Naive thymus-derived CD8-positive, alpha-beta T cell (primary cell): ENCODE results near the gene HDAC3. TPM values are rescaled to one million over a fixed set of nuclear protein-coding genes. Genes with fewer than 3 reads are reported as not detected.

Experiments
- ATAC-seq, 2 donors: fragments of 150-1000 bp; cut with Tn5 transposase in 1 of 2; sonication (Bioruptor Pico), chemical (Tn5 transposase) in 1 of 2; 1 replicate in 1 of 2; 2 replicates in 1 of 2; pipeline ENCODE4 v1.10.0; 2021; ENCODE audit warnings: mild to moderate bottlenecking in 2 of 2, moderate library complexity in 2 of 2
- POLR2A ChIA-PET: fragments of 350-600 bp; sonication (Branson Sonifier 250); formaldehyde crosslinking; loops from one replicate; lab custom pipeline; 2021; ENCODE audit warnings: antibody characterized with exemption; lab: Charles Lee
- DNase-seq, 10 donors: peaks; one replicate each; pipeline versions ENCODE4 v3.0.0 to v3.0.0-alpha.2; 2020 to 2022
- H3K27ac Mint-ChIP-seq, 10 donors: one replicate each; pipeline ENCODE4 v1.8.0; 2020 to 2022; ENCODE audit warnings: mild to moderate bottlenecking in 10 of 10, mixed read lengths in 10 of 10, moderate library complexity in 4 of 10, inconsistent platforms in 1 of 10
- H3K27me3 Mint-ChIP-seq, 5 donors: one replicate each; pipeline ENCODE4 v1.8.0; 2021 to 2022; ENCODE audit warnings: mixed read lengths in 5 of 5
- H3K36me3 Mint-ChIP-seq, 3 donors: one replicate each; pipeline ENCODE4 v1.8.0; 2020 to 2022; ENCODE audit warnings: mixed read lengths in 3 of 3, mild to moderate bottlenecking in 2 of 3, inconsistent platforms in 1 of 3
- H3K4me1 Mint-ChIP-seq, 4 donors: one replicate each; pipeline ENCODE4 v1.8.0; 2021 to 2022; ENCODE audit warnings: mixed read lengths in 4 of 4
- H3K4me3 Mint-ChIP-seq, 10 donors: one replicate each; pipeline ENCODE4 v1.8.0; 2020 to 2022; ENCODE audit warnings: mild to moderate bottlenecking in 10 of 10, mixed read lengths in 10 of 10, moderate library complexity in 6 of 10, inconsistent platforms in 1 of 10
- H3K9me3 Mint-ChIP-seq, 9 donors: one replicate each; pipeline ENCODE4 v1.8.0; 2020 to 2022; ENCODE audit warnings: mixed read lengths in 9 of 9, mild to moderate bottlenecking in 3 of 9, inconsistent platforms in 1 of 9, moderate library complexity in 1 of 9
- polyA plus RNA-seq, 3 donors: library from polyadenylated mRNA; unstranded; fragments of 300-500 nt; fragmentation: Illumina TruSeq; gene quantifications; one replicate each; pipeline ENCODE4 v1.2.3, GENCODE V29; 2021
- total RNA-seq, 8 experiments: library from RNA in 2 of 8; stranded (reverse) in 2 of 8; gene quantifications; one replicate each; pipeline ENCODE4 v1.2.3 and lab custom pipeline; 2021 to 2026

HDAC3 gene
- total and polyA plus RNA-seq, 5 experiments from 2014 or later, result 71.1 to 100 (median 85.7) TPM

DNA sequence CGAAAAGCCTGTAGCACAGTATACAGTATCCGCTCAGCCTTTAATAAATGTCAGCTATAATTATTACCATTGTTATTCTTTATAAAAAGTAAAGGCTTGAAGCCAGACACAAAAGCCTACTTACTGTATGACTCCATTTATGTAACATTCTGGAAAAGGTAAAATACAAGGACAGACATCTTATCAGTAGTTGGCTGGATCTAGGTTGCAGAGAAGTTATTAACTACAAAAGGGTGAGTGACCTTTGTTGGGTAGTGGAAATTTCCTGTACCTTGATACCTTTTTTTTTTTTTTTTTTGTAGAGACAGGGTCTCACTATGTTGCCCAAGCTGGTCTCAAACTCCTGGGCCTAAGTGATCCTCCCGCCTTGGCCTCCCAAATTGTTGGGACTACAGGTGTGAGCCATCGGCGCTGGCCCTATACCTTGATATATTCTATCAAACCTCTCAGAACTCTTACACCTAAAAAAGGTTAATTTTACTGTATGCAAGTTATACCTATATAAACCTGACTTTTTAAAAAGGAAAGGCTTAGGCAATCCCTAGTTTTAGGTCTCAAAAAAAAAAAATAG lies 6.0 kb downstream of the HDAC3 start:
- no peaks in the 10 kb centered on the region for H3K27me3 Mint-ChIP-seq
- peaks cover 3 to 69% (median 8%) of the 10 kb centered on the region in 3 donors for H3K36me3 Mint-ChIP-seq
- no peak overlapping the region for H3K27ac Mint-ChIP-seq
- ATAC-seq (no peak), DNase-seq (no peak)
- no peak overlapping the region for H3K4me3 Mint-ChIP-seq
- no peaks in the 10 kb centered on the region for H3K9me3 Mint-ChIP-seq
- H3K4me1 Mint-ChIP-seq, result peaks cover 20 to 32% (median 28%) of the 10 kb centered on the region in 4 donors
- POLR2A ChIA-PET, result interaction anchor here (0.7 to 1.1 kb wide), 3 partner anchors 14 to 38 kb away, joined by 3 to 8 read pairs (median 6); no protein-coding TSS in a partner anchor

DNA sequence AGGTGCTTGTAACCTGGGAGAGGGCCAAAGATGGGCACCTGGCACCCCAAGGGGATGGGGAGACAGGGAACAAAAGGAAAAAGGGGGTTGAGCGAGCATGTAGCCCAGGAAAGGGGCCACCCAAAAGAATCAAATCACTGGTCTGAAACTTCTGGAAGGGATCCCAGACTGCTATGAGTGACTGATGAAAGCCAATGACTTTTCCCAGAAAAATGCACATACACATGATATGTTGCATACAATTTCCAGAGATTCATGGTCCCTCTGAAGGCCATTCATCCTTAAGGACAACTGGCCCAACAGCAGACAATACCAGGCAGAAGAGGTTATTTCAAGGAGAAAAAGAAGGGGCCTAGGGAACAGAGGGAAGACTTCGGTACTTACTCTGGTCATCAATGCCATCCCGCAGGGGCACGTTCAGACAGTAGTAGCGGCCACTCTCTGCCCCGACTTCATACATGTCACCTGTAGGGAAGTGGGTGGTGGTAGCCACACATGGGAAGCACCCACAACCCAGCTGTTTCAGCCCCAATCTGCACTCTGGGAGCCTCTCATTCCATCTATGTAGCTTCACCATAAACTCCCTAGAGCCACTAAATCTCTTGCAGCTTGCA lies 8.4 kb downstream of the HDAC3 start:
- no peak for ATAC-seq
- H3K27ac Mint-ChIP-seq, result peak overlapping the region in 4 of 10 donors; percentile 12 to 56 (median 37)
- H3K9me3 Mint-ChIP-seq, result no peaks in the 10 kb centered on the region
- DNase-seq, result no peak
- H3K36me3 Mint-ChIP-seq, result peaks cover 8 to 83% (median 10%) of the 10 kb centered on the region in 3 donors
- no peak overlapping the region for H3K4me3 Mint-ChIP-seq
- H3K27me3 Mint-ChIP-seq, result no peaks in the 10 kb centered on the region
- POLR2A ChIA-PET, result interaction anchor here (0.8 to 2.0 kb wide), 2 partner anchors 9 kb away, joined by 3 to 9 read pairs; partner anchors contain the start of genes HDAC3 and RELL2
- H3K4me1 Mint-ChIP-seq, result peaks cover 5 to 18% (median 12%) of the 10 kb centered on the region in 4 donors

DNA sequence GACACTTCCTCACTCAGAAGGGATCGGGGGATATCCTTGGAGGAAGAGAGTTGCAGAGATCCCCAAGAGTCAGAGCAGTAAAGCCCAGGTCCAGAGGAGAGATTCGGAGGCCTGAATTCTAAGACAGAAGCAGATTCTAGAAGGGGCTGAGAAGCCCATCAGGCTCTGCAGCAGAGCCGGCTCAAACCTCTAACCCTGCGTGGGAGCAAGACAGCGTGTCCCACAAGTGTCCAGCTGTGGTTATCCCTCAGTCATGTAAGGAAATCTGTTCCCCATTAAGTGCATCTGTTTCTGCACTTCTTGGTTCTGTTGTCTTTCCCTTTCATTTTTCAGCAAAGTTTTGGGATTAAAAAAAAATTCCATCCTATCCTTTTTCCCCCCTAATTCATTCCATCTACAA lies 13.0 kb downstream of the HDAC3 start:
- Mint-ChIP-seq H3K9me3 (no peaks in the 10 kb centered on the region), H3K4me3 (no peak overlapping the region), H3K4me1 (peaks cover 10 to 21% (median 15%) of the 10 kb centered on the region in 4 donors), H3K36me3 (peaks cover 4 to 71% (median 19%) of the 10 kb centered on the region in 3 donors), H3K27me3 (no peaks in the 10 kb centered on the region), H3K27ac (peak overlapping the region in 8 of 10 donors; percentile 68 to 90 (median 74))
- DNase-seq (no peak), ATAC-seq (no peak)
- POLR2A ChIA-PET, result no interaction called here

DNA sequence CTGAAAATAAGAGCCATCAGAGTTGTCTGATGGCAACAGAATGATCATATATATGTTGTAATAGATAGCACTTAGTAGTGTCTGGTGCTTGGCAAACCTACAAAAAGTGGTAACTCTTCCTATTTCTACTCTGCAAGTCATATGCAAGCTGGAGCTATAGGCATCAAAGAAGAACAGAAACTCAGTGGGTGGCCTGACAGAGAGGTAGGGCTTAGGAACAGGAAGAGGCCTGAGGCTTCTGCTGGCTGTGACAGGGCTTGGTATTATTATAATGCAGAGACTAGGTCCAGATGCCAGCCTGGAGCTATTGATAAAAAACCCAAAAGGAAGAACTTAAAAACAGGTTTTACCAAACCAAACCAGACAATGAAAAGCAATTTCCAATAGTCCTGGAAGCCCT lies 13.5 kb downstream of the HDAC3 start:
- POLR2A ChIA-PET, result interaction anchor here (1.2 kb wide), 1 partner anchor 13 kb away, joined by 5 read pairs; the partner anchor contains the start of genes HDAC3 and RELL2
- Mint-ChIP-seq H3K27me3 (no peaks in the 10 kb centered on the region), H3K4me1 (peaks cover 11 to 21% (median 16%) of the 10 kb centered on the region in 4 donors), H3K9me3 (no peaks in the 10 kb centered on the region), H3K4me3 (peak overlapping the region in 5 of 10 donors; percentile 7 to 34 (median 17)), H3K27ac (peak overlapping the region in 9 of 10 donors; percentile 68 to 90 (median 73)), H3K36me3 (peaks cover 4 to 66% (median 19%) of the 10 kb centered on the region in 3 donors)
- DNase-seq (no peak), ATAC-seq (no peak)

DNA sequence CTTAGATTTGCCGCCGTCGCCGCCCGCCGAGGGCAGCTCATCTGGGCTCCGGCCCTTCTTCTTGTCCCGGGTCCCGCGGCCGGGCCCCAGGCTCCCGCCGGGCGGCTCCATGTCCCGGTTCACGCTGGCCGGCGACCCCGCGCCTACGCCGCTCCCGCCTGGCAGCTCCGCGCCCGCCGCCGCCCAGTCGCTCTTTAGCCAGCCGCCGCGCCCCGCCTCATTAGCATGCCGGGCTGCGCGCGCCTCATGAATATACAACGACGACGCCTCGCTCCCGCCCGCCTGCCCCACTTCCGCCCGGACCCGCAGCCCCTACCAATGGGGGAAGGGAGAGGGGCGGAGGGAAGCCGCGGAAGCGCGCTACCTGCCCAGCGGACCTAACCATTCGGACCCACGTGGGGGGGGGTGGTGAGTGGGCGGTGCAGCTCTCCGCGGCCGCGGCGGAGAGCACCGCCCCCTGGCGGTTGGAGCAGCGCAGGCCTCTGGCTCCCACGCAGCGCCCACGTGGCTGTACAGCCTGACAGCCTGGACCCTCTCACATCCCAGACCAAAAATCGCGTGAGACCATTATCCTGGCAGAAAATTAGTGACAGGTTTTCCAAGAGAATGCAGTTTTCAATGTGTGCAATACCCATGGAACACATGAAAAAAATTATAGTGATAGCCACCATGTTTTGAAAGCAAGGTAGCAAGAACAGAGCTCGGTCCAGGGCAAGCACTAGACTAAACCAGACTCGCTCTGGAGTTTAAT lies 17.7 kb downstream of the HDAC3 start, which contains the start of gene DIAPH1:
Gene DIAPH1 (minus strand): TSS at position 197 of the 751 bp plus-strand sequence. CDS start 86 bp downstream, at position 111.
- DNase-seq (peak; percentile 92 to 99 (median 97)), ATAC-seq (peak; percentile 89 to 91)
- H3K4me1 Mint-ChIP-seq, result peaks cover 32 to 56% (median 46%) of the 10 kb centered on the region in 4 donors
- H3K27me3 Mint-ChIP-seq, result no peaks in the 10 kb centered on the region
- peak within 1 kb of the TSS; percentile 94 to 100 (median 98) for H3K4me3 Mint-ChIP-seq
- peak within 1 kb of the TSS; percentile 94 to 99 (median 96) for H3K27ac Mint-ChIP-seq
- POLR2A ChIA-PET, result interaction anchor here (1.0 to 5.6 kb wide), 17 partner anchors 10 to 1216 kb away, joined by 3 to 98 read pairs (median 7); partner anchors contain the start of genes DELE1, FCHSD1, HDAC3 and RELL2
- H3K36me3 Mint-ChIP-seq, result peaks cover 2 to 32% (median 13%) of the 10 kb centered on the region in 3 donors
- no peaks in the 10 kb centered on the region for H3K9me3 Mint-ChIP-seq

DNA sequence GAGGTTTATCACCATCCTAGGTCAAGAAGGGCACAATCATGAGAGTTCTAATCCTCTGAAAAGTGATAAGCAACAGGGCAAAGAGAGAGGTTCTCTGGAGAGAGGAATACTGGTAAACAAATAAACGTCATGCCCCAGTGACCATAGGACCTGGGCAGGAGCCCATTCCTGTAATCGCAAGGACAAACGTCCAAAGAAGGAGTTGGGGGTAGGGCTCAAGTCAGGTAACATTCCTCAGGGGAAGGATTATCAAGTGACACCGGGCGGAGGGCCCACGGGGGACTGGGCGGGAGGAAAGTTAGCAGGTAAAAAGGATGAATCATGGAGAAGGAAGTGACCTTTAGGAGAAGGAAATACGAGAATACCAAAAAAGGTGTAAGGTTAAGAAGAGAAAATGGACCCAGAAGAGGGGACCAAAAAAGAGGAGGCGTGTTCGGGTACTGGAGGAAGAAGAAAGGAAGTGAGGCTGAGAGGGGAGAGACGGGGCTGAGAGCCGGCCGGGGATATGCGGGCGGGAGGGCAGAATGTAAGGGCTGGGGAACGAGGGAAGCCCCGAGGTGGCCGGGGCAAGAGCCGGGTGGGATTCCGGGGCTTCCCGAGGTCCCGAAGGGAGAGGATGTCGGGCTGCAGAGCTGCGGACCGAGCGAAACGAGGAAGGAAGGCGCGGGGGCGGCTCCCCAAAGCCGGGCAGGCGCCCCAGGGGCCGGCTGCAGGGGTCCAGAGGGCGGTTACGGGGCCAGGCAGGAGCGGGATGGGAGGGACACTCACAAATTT lies 18.4 kb downstream of the HDAC3 start:
- H3K4me3 Mint-ChIP-seq, result peak overlapping the region; percentile 94 to 100 (median 98)
- H3K27ac Mint-ChIP-seq, result peak overlapping the region; percentile 94 to 99 (median 96)
- H3K9me3 Mint-ChIP-seq, result no peaks in the 10 kb centered on the region
- peak; percentile 21 to 71 (median 46) for DNase-seq
- ATAC-seq, result peak; percentile 43 to 52
- H3K27me3 Mint-ChIP-seq, result no peaks in the 10 kb centered on the region
- POLR2A ChIA-PET, result interaction anchor here (1.4 to 5.6 kb wide), 15 partner anchors 11 to 1216 kb away, joined by 3 to 98 read pairs (median 8); partner anchors contain the start of genes DELE1, FCHSD1, HDAC3 and RELL2
- H3K4me1 Mint-ChIP-seq, result peaks cover 32 to 59% (median 49%) of the 10 kb centered on the region in 4 donors
- peaks cover 0 to 26% (median 10%) of the 10 kb centered on the region in 3 donors for H3K36me3 Mint-ChIP-seq

DNA sequence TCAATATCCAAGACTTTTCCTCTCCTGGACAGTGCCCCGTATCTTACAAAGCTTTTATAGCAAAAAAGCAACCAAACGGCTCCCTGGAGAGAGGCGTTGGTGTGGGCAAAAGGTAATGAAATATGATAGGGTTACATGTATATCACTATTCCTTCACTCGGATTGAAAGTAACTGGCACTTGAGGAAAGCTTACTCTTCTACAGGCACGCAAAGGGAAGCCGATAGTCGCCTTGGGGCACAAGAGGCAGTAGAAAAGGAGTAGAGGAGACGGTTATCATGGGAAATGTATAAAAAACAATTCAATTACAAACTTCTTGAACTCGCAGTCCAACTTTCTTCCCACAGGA lies 19.0 kb downstream of the HDAC3 start:
- H3K9me3 Mint-ChIP-seq, result no peaks in the 10 kb centered on the region
- POLR2A ChIA-PET, result interaction anchor here (2.0 to 5.6 kb wide), 7 partner anchors 10 to 306 kb away, joined by 5 to 98 read pairs (median 36); partner anchors contain the start of genes DELE1, FCHSD1, HDAC3 and RELL2
- H3K4me1 Mint-ChIP-seq, result peaks cover 34 to 60% (median 50%) of the 10 kb centered on the region in 4 donors
- H3K36me3 Mint-ChIP-seq, result peaks cover 0 to 27% (median 7%) of the 10 kb centered on the region in 3 donors
- ATAC-seq (no peak), DNase-seq (peak in 2 of 10 donors; percentile 26 to 30)
- peak overlapping the region; percentile 94 to 100 (median 98) for H3K4me3 Mint-ChIP-seq
- H3K27me3 Mint-ChIP-seq, result no peaks in the 10 kb centered on the region
- H3K27ac Mint-ChIP-seq, result peak overlapping the region; percentile 94 to 99 (median 96)

DNA sequence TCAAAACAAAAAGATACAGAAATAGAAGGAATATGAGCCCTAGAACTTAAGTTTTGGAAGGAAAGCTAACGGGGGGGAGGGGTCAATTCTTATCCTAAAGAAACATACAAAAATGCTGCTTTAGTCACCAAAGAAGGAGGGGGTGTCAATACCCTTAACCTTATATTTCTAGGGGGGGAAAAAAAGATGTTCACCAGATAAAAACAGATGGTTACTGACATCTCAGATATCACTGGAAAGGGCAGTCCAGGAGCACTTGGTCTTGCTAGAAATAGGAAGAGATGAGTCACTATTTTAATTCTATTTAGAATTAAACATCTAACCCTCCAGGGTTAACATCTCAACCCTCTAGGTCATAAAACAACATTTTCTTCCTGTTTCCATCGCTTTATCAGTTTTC lies 19.5 kb downstream of the HDAC3 start:
- Mint-ChIP-seq H3K27ac (peak overlapping the region; percentile 94 to 99 (median 96)), H3K9me3 (no peaks in the 10 kb centered on the region), H3K4me1 (peaks cover 34 to 63% (median 55%) of the 10 kb centered on the region in 4 donors), H3K27me3 (no peaks in the 10 kb centered on the region), H3K36me3 (peaks cover 1 to 23% (median 7%) of the 10 kb centered on the region in 3 donors), H3K4me3 (peak overlapping the region; percentile 94 to 100 (median 98))
- ATAC-seq, result no peak
- POLR2A ChIA-PET, result interaction anchor here (2.0 to 5.6 kb wide), 7 partner anchors 10 to 306 kb away, joined by 5 to 98 read pairs (median 36); partner anchors contain the start of genes DELE1, FCHSD1, HDAC3 and RELL2
- no peak for DNase-seq

DNA sequence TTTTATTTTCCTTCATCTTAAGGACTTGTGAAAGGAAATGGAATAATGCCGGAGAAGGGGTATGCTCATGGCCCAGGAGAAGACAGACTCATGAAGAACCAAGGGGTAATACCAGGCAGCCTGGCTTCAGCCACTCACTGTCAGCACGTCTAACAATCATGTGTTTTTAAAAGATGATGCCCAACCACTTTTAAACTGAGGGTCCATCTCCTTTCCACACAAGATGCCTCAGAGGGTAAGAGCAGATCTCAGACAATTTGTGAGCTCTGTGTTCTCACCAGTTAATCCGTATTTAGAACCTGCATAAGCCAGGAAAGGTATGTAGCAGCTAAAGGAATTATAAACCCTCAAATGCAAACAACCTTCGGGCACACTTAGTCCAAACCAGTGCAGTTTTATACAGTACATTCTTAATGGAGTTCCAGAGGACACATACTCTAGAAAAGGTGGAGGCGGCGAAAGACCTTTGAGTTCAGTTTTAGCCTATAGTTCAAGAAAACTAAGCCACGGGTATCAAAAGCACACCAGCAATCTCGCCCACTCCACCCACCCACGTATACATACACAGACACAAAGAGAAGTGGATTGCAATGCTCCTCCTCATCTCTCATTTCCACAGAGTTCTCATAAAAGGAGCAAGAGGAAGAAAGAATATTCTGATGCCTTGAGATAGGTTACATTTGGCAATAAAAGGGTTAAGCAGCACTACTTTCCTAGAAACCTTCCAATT lies 20.5 kb downstream of the HDAC3 start:
- Mint-ChIP-seq H3K9me3 (no peaks in the 10 kb centered on the region), H3K27me3 (no peaks in the 10 kb centered on the region), H3K4me1 (peaks cover 33 to 71% (median 62%) of the 10 kb centered on the region in 4 donors), H3K36me3 (peaks cover 0 to 18% (median 2%) of the 10 kb centered on the region in 3 donors), H3K27ac (peak overlapping the region; percentile 76 to 97 (median 94)), H3K4me3 (peak overlapping the region; percentile 94 to 100 (median 98))
- POLR2A ChIA-PET, result interaction anchor here (2.0 to 5.6 kb wide), 5 partner anchors 9 to 23 kb away, joined by 6 to 98 read pairs (median 42); partner anchors contain the start of genes HDAC3 and RELL2
- no peak for DNase-seq
- no peak for ATAC-seq

DNA sequence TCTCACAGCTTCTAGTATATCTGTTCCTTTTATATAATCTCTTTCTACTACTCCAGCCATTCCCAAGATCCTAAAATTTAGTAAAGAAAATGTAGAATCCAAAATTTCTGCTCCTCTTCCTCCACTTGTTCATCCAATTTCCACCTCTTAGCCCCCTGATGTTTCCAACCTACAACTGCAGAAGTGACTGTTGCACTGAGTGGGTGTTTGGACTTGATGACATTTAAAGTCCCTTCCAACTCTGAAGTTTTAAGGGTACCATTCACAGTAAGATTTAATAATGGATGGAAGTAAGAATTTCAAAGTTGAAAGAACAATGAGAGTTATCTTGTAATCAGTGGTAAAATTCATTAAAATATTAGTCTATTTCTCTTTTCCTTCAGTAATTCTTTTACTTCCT lies 23.3 kb downstream of the HDAC3 start:
- H3K27me3 Mint-ChIP-seq, result no peaks in the 10 kb centered on the region
- H3K9me3 Mint-ChIP-seq, result no peaks in the 10 kb centered on the region
- H3K4me1 Mint-ChIP-seq, result peaks cover 40 to 91% (median 82%) of the 10 kb centered on the region in 4 donors
- POLR2A ChIA-PET, result interaction anchor here (1.4 to 5.2 kb wide), 2 partner anchors 7 to 11 kb away, joined by 4 to 42 read pairs; no protein-coding TSS in a partner anchor
- ATAC-seq, result no peak
- H3K4me3 Mint-ChIP-seq, result peak overlapping the region in 9 of 10 donors; percentile 11 to 72 (median 51)
- peaks cover 0 to 17% (median 2%) of the 10 kb centered on the region in 3 donors for H3K36me3 Mint-ChIP-seq
- H3K27ac Mint-ChIP-seq, result peak overlapping the region in 9 of 10 donors; percentile 12 to 95 (median 58)
- DNase-seq, result no peak
